ENCODE measurements around the gene TMPRSS3. TPM values are rescaled to one million over a fixed set of nuclear protein-coding genes. Genes with fewer than 3 reads are reported as not detected.

TMPRSS3 gene
- total RNA-seq, 4 donors from 2014 or later: 0.34 to 1.6 (median 1.0) TPM; not detected in 1

GRCh38 chr21:42331660-42332059, 64.2 kb downstream of the TMPRSS3 start:
- H3K36me3 ChIP-seq: no peaks in the 10 kb centered on the region
- H3K27ac ChIP-seq: no peak overlapping the region
- H3K27me3 ChIP-seq: peaks cover 23% of the 10 kb centered on the region
- H3K4me3 ChIP-seq: no peak overlapping the region
- no peak for TF ChIP-seq CTCF (IDR thresholded peaks at IDR 0.05)
- TF ChIP-seq POLR2AphosphoS5 (IDR thresholded peaks at IDR 0.05): no peak
- no peak for TF ChIP-seq EP300 (IDR thresholded peaks at IDR 0.05)
- no peak for TF ChIP-seq POLR2A (IDR thresholded peaks at IDR 0.05)
- H3K9me3 ChIP-seq: no peaks in the 10 kb centered on the region
- no peak for DNase-seq (ENCODE audit: low spot score in 2 of 2)
- H3K4me1 ChIP-seq: no peaks in the 10 kb centered on the region

GRCh38 chr21:42330380-42331371, 65.2 kb downstream of the TMPRSS3 start:
- H3K27ac ChIP-seq: no peak overlapping the region
- no peak for DNase-seq (ENCODE audit: low spot score in 2 of 2)

GRCh38 chr21:42324896-42325295, 71.0 kb downstream of the TMPRSS3 start:
- no peak for DNase-seq (ENCODE audit: low spot score in 2 of 2)

More at GRCh38 chr21:42330380-42331371, 65.2 kb downstream of the TMPRSS3 start:
- no peaks in the 10 kb centered on the region for H3K4me1 ChIP-seq
- H3K36me3 ChIP-seq: no peaks in the 10 kb centered on the region
- H3K4me3 ChIP-seq: no peak overlapping the region
- H3K9me3 ChIP-seq: no peaks in the 10 kb centered on the region
- 94% methylated on average over 4 of the region's 4 CpGs for WGBS
- H3K27me3 ChIP-seq: peaks cover 17% of the 10 kb centered on the region
- TF ChIP-seq EP300 (IDR thresholded peaks at IDR 0.05) (no peak), POLR2AphosphoS5 (IDR thresholded peaks at IDR 0.05) (no peak), POLR2A (IDR thresholded peaks at IDR 0.05) (no peak), CTCF (IDR thresholded peaks at IDR 0.05) (no peak)

More at GRCh38 chr21:42324896-42325295, 71.0 kb downstream of the TMPRSS3 start:
- H3K4me1 ChIP-seq: no peaks in the 10 kb centered on the region
- WGBS: 84% methylated on average over 6 of the region's 6 CpGs
- H3K36me3 ChIP-seq: no peaks in the 10 kb centered on the region
- no peak overlapping the region for H3K27ac ChIP-seq
- no peaks in the 10 kb centered on the region for H3K9me3 ChIP-seq
- TF ChIP-seq CTCF (IDR thresholded peaks at IDR 0.05): no peak
- no peak for TF ChIP-seq EP300 (IDR thresholded peaks at IDR 0.05)
- TF ChIP-seq POLR2A (IDR thresholded peaks at IDR 0.05): no peak
- TF ChIP-seq POLR2AphosphoS5 (IDR thresholded peaks at IDR 0.05): no peak
- no peaks in the 10 kb centered on the region for H3K27me3 ChIP-seq
- H3K4me3 ChIP-seq: no peak overlapping the region

Other genes with a start within 250 kb of the TMPRSS3 start
- gene ABCG1, start 176.9 kb downstream of the TMPRSS3 start, total RNA-seq: 10 to 100 TPM; 32.0 to 54.0 (median 35.2) TPM
- gene TFF3, start 80.6 kb downstream of the TMPRSS3 start, total RNA-seq: 1 to 10 TPM in 3 of 4 donors, not detected in 1; 1.9 to 8.0 (median 5.5) TPM
- not detected for gene TFF2, start 45.1 kb downstream of the TMPRSS3 start, total RNA-seq
- gene TFF1, start 29.5 kb downstream of the TMPRSS3 start, total RNA-seq: not detected
- 1 to 10 TPM in 1 of 4 donors, under 1 TPM in 2, not detected in 1; 0.36 to 1.0 (median 0.47) TPM for gene UBASH3A, start 7.8 kb upstream of the TMPRSS3 start, total RNA-seq
- gene RSPH1, start 100.2 kb upstream of the TMPRSS3 start, total RNA-seq: 1 to 10 TPM in 3 of 4 donors, under 1 TPM in 1; 0.81 to 3.2 (median 2.0) TPM
- 10 to 100 TPM; 10.2 to 23.1 (median 19.6) TPM for gene SLC37A1, start 117.8 kb upstream of the TMPRSS3 start, total RNA-seq